ENCODE measurements around the gene IMMP2L.
A peak's percentile ranks its signal among the peaks of the same experiment; 100 is the strongest.

IMMP2L gene

GRCh38 chr7:111556977-111557376 is 5.3 kb downstream of the IMMP2L start:
- DNase-seq: no peak

DNA sequence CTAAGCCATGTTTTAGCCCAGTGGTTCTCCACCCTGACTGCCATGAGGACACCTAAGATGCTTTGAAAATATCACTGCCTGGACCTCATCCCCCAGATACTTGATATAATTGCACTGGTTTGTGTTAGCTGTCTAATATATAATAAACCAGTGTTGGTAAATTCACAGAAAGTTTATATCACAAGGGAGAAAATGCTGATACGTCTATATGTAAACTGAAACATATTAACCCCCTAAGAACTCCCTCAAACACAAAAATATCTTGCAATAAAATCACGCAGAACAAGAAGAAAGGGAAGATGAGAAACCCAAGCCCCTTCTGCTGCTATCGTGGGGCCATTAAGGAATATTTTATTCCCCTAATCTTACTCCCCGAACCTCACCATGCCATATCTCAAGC is 8.2 kb downstream of the IMMP2L start:
- DNase-seq: no peak

- DNase-seq: no peak
These were observed 21.2 kb downstream of the IMMP2L start for GRCh38 chr7:111541067-111541466.

- DNase-seq: no peak
These were observed 22.0 kb downstream of the IMMP2L start for GRCh38 chr7:111540199-111540815.

DNA sequence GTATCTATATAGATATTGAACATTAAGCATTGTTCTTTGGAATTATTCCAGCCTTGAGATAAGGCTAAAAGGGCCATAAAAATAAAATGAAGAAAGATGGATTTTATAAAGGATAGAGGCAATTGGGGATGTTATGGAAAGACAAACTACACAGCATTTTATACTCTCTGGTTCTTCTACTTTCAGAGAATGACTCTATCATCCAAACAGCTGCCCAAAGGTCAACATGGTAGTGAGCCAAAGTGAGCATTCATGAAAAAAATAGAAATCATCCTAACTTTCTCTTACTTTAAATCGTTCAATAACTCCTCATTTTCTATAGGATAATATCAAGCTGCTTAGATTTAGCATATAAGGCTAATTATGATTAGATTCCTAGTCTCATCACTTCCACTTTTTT is 25.2 kb downstream of the IMMP2L start:
- DNase-seq: no peak

DNA sequence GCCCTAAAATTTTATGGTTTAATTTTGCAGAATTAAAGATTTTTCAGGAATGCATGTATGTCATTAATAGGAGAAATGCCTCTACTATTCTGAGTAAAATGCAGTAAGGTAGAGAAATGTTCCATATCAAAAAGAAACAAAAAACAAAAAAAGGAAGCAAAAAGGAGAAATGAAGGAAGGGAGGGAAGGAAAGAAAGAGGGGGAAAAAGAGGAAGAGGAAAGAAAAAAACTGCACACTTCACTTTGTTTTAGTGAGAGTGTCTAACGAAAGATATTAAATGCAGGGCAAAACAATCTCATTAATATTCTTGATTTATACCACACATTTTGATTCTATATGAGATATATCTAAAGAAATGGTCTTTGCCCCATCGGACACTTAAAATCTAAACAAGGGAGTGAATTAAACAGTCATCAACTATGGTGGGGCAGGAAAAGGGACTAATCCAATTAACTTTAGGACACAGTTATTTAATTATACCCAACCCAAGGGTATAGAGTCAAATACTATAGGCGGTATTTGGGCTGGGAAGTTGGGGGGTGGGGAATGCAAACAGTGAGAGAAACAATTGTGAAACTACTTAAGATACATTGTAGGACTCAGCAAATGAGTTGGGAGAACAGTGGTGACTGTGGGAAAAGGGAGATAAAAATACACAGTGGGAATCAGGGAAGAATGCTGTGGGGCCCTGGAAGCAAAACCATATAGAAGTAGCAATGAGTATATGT is 27.0 kb downstream of the IMMP2L start:
- DNase-seq: no peak

GRCh38 chr7:111532625-111533024 is 29.7 kb downstream of the IMMP2L start:
- peak; percentile 62 for DNase-seq

GRCh38 chr7:111531993-111532392 is 30.3 kb downstream of the IMMP2L start:
- DNase-seq: no peak

- DNase-seq: no peak
These were observed 32.0 kb downstream of the IMMP2L start for GRCh38 chr7:111530356-111530668.

GRCh38 chr7:111529507-111530355 is 32.6 kb downstream of the IMMP2L start:
- no peak for DNase-seq

- no peak for DNase-seq
These were observed 34.0 kb downstream of the IMMP2L start for GRCh38 chr7:111528331-111528730.

GRCh38 chr7:111527545-111527944 is 34.7 kb downstream of the IMMP2L start:
- DNase-seq: no peak

DNA sequence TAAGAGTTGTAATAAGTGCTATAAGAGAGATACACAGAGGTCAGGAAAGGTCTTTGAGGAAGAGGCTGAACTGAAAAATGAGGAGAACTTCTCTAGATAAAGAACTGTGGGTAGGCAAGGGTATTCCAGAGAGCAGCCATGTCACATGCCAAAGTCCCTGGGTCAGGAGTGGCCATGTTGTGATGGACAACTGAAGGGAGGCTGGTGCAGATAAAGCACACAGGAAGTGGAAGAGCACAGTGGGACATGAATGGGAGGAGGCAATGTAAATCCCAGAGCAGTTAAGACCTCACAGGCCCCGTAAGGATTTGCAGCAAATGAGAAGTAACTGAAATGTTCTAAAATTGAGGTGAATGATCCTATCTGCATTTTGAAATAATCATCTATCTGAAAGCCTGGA is 37.2 kb downstream of the IMMP2L start:
- no peak for DNase-seq

- DNase-seq: no peak
These were observed 40.6 kb downstream of the IMMP2L start for GRCh38 chr7:111521660-111522059.

DNA sequence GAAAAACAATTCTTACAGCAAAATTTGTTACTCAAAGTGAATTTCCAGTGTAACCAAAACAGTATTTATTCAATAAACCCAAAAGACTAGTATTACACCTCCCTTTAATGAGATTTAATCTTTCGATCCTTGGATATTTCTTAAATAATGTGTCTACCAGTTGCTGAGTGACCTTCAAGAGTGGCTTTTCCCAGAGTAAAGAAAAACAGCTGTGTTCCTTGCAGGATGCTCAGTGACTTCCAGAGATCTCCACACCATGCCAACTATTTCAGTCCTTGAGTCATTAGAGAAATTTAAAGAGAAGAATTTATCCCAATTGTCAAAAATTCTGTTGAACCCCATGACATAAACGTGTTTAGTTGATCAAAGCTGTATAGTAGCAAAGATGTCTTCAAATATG is 44.0 kb downstream of the IMMP2L start:
- DNase-seq: no peak

GRCh38 chr7:111517549-111517951 is 44.7 kb downstream of the IMMP2L start:
- DNase-seq: no peak

- DNase-seq: no peak
These were observed 45.7 kb downstream of the IMMP2L start for GRCh38 chr7:111516612-111517011.

DNA sequence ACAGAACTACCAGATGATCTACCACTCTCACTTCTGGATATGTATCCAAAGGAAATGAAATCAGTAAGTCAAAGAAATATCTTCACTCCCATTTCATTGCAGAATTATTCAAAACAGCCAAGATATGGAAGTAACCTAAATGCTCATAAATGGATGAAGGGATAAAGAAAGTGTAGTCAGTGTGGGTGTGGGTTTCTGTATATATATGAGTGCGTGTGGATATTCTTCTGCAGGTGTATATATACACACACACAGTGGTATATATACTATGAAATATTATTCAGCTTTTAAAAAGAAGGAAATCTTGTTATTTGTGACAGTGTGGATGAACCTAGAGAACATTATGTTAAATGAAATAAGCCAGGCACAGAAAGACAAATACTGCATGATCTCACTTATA is 48.7 kb downstream of the IMMP2L start:
- DNase-seq: no peak

GRCh38 chr7:111511845-111512244 is 50.4 kb downstream of the IMMP2L start:
- DNase-seq: no peak

- no peak for DNase-seq
These were observed 51.5 kb downstream of the IMMP2L start for GRCh38 chr7:111510584-111511378.

- no peak for DNase-seq
These were observed 52.2 kb downstream of the IMMP2L start for GRCh38 chr7:111510062-111510461.

DNA sequence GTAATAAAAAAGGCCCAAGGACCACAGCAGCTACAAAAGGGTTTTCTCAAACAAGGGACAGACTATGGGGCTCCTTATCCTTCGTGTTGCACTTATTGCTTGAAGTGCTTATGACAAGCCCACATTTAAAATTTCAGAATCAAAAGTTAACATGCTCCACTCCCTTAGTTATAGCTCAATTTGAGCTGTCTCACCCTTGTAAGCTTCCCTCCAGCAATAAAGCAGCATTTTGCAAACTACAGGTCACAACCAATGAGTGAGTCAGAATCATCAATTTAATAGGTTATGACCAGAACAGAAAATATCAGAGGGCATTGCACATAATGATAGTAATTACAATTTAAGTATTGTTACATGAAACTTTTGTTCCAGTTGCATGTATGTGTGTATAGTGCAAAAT is 53.0 kb downstream of the IMMP2L start:
- no peak for DNase-seq

- no peak for DNase-seq
These were observed 53.9 kb downstream of the IMMP2L start for GRCh38 chr7:111508387-111508786.
